Measurements from ENCODE around the gene ADAM21. TPM values are rescaled to one million over a fixed set of nuclear protein-coding genes. Genes with fewer than 3 reads are reported as not detected.

The ADAM21 gene
- total RNA-seq: under 1 TPM in 1 of 4 donors, not detected in 3; 0.33 TPM

GRCh38 chr14:70451874-70452273, at the start of gene ADAM21:
Gene ADAM21 (plus strand): TSS chr14:70452174. CDS start chr14:70457500, 5,326 bp downstream.
- TF ChIP-seq CTCF (IDR thresholded peaks at IDR 0.05; ENCODE audit: low read depth): no peak

GRCh38 chr14:70407621-70408020, 44.4 kb upstream of the ADAM21 start:
- TF ChIP-seq CTCF (IDR thresholded peaks at IDR 0.05; ENCODE audit: low read depth): no peak

- TF ChIP-seq CTCF (IDR thresholded peaks at IDR 0.05; ENCODE audit: low read depth): no peak
Observed at GRCh38 chr14:70415788-70416187, 36.2 kb upstream of the ADAM21 start.

- no peak for TF ChIP-seq CTCF (IDR thresholded peaks at IDR 0.05; ENCODE audit: low read depth)
Observed at GRCh38 chr14:70416338-70416724, 35.6 kb upstream of the ADAM21 start.

- no peak for TF ChIP-seq CTCF (IDR thresholded peaks at IDR 0.05; ENCODE audit: low read depth)
Observed at GRCh38 chr14:70416725-70417349, 35.1 kb upstream of the ADAM21 start, which contains the start of gene SYNJ2BP. Gene SYNJ2BP (minus strand): TSS chr14:70417090. CDS start chr14:70416963, 127 bp downstream.

- no peak for TF ChIP-seq CTCF (IDR thresholded peaks at IDR 0.05; ENCODE audit: low read depth)
Observed at GRCh38 chr14:70422538-70422937, 29.4 kb upstream of the ADAM21 start.

- no peak for TF ChIP-seq CTCF (IDR thresholded peaks at IDR 0.05; ENCODE audit: low read depth)
Observed at GRCh38 chr14:70425354-70425753, 26.6 kb upstream of the ADAM21 start.
